ENCODE results near the gene CTRB1. TPM values are rescaled to one million over a fixed set of nuclear protein-coding genes. Genes with fewer than 3 reads are reported as not detected.
"Not testable (repeated sequence)": the region's sequence is repeated elsewhere in the genome, so short reads cannot be mapped to it uniquely, and the experiment has no call there.

Gene CTRB1
- total RNA-seq, 1 donor: not detected

DNA sequence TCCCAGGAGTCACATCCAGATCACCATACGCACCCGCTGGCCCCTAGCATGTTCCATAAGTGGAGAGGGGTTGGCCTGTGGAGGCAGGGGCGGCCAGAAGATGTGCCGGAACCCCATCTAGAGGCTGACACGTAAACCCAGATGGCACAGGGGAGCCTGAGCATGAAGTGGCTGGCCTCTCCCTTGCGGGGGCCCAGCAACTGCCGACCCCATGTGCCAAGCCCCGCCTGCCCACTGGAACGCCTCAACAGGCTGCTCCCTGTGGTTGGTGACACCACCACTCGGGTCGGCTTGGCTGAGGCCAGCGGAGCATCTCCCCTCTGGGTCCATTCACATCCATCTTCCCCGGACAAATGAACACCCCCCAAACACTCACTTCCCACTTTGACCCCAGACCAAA is 23.2 kb downstream of the CTRB1 start:
- Histone ChIP-seq H3K4me1 (ENCODE audit: insufficient read depth, low read length) (peaks cover 60% of the 10 kb centered on the region), H3K27me3 (ENCODE audit: insufficient read depth, low read length) (no peaks in the 10 kb centered on the region), H3K79me2 (ENCODE audit: insufficient read depth, low read length) (peaks cover 96% of the 10 kb centered on the region), H3K27ac (ENCODE audit: low read depth, low read length) (peak overlapping the region; percentile 48), H2AFZ (ENCODE audit: low read length) (no peak overlapping the region), H3K4me3 (ENCODE audit: insufficient read depth, low read length) (no peak overlapping the region), H3K9me3 (ENCODE audit: low read depth, low read length) (no peaks in the 10 kb centered on the region), H3K36me3 (ENCODE audit: insufficient read depth, low read length) (peaks cover 54% of the 10 kb centered on the region), H4K20me1 (ENCODE audit: insufficient read depth, low read length) (peaks cover 35% of the 10 kb centered on the region), H3K4me2 (ENCODE audit: insufficient read depth, low read length) (no peak overlapping the region)
- TF ChIP-seq, protein P1, sequence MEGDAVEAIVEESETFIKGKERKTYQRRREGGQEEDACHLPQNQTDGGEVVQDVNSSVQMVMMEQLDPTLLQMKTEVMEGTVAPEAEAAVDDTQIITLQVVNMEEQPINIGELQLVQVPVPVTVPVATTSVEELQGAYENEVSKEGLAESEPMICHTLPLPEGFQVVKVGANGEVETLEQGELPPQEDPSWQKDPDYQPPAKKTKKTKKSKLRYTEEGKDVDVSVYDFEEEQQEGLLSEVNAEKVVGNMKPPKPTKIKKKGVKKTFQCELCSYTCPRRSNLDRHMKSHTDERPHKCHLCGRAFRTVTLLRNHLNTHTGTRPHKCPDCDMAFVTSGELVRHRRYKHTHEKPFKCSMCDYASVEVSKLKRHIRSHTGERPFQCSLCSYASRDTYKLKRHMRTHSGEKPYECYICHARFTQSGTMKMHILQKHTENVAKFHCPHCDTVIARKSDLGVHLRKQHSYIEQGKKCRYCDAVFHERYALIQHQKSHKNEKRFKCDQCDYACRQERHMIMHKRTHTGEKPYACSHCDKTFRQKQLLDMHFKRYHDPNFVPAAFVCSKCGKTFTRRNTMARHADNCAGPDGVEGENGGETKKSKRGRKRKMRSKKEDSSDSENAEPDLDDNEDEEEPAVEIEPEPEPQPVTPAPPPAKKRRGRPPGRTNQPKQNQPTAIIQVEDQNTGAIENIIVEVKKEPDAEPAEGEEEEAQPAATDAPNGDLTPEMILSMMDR (IDR thresholded peaks at IDR 0.05; ENCODE audit: extremely low read depth, low read depth, low read length): no peak
- no peak for DNase-seq (ENCODE audit: insufficient read length, low spot score, missing footprints)

DNA sequence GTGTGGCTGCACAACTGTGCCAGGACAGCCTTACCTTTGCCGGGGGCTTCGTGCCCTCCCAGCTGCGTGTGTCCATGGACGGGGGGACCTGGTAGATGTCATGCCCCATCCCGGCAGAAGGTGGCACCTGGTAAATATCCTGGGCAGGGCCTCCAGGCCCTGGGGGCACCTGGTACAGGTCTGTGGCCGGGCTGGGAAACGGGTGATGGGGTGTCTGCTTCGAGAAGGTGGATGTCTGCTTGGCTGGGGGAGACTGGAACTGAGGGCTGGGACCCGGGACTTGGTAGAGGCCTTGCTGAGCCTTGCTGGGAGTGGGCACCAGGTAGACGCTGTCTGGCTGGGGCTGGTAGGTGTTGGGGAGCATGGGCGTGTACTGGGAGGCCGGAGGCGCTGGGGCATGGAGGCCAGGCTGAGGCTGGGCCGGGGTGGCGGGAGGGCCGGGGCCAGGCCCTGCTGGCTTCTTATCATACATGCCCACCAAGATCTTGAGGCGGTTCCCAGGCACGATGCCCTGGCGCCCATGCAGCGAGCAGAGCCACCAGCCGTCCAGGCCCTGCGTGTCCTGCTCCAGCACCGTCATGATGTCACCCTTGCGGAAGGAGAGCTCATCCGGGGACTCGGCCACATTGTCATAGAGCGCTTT is 23.8 kb downstream of the CTRB1 start:
- not testable (repeated sequence) for H3K4me2 ChIP-seq (ENCODE audit: insufficient read depth, low read length); H2AFZ ChIP-seq (ENCODE audit: low read length); H3K27me3 ChIP-seq (ENCODE audit: insufficient read depth, low read length); H3K9me3 ChIP-seq (ENCODE audit: low read depth, low read length); DNase-seq (ENCODE audit: insufficient read length, low spot score, missing footprints); H3K4me3 ChIP-seq (ENCODE audit: insufficient read depth, low read length)
- Histone ChIP-seq H3K36me3 (ENCODE audit: insufficient read depth, low read length) (peaks cover 53% of the 10 kb centered on the region), H3K27ac (ENCODE audit: low read depth, low read length) (peak overlapping the region; percentile 99), H3K79me2 (ENCODE audit: insufficient read depth, low read length) (peaks cover 96% of the 10 kb centered on the region), H4K20me1 (ENCODE audit: insufficient read depth, low read length) (peaks cover 35% of the 10 kb centered on the region), H3K4me1 (ENCODE audit: insufficient read depth, low read length) (peaks cover 66% of the 10 kb centered on the region)

DNA sequence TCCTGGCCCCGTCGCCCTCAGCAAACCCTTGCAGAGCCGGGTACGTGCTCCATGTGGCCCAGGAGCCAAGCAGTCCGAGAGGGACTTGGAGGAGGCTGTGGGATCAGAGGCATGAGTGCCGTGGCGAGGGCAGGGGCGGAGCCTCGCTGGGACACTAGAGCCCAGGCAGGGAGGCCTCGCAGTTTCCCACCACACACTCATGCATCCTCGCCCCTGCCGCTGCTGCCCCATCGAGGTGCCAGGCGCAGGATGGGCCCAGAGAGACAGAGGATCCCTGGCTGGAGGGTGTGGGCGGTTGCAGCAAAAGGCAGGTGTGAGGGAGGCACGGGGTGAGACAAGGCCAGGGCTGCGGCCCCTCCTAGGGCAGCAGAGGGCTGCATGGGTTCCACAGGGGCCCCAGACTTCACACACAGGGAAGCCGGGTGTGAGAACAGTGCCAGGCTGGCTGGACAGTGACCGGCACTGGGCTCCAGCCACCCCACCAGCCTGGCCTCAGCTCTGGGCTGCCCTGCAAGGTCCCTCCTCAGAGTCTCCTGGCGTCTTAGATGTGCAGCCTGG is 25.0 kb downstream of the CTRB1 start:
- TF ChIP-seq, protein P1 (IDR thresholded peaks at IDR 0.05; ENCODE audit: extremely low read depth, low read depth, low read length): no peak
- H3K79me2 ChIP-seq (ENCODE audit: insufficient read depth, low read length): peaks cover 96% of the 10 kb centered on the region
- H2AFZ ChIP-seq (ENCODE audit: low read length): no peak overlapping the region
- H3K4me1 ChIP-seq (ENCODE audit: insufficient read depth, low read length): peaks cover 68% of the 10 kb centered on the region
- peak overlapping the region; percentile 99 for H3K27ac ChIP-seq (ENCODE audit: low read depth, low read length)
- no peaks in the 10 kb centered on the region for H3K9me3 ChIP-seq (ENCODE audit: low read depth, low read length)
- H3K4me2 ChIP-seq (ENCODE audit: insufficient read depth, low read length): peak overlapping the region; percentile 72
- H3K27me3 ChIP-seq (ENCODE audit: insufficient read depth, low read length): no peaks in the 10 kb centered on the region
- DNase-seq (ENCODE audit: insufficient read length, low spot score, missing footprints): no peak
- peaks cover 38% of the 10 kb centered on the region for H4K20me1 ChIP-seq (ENCODE audit: insufficient read depth, low read length)
- peaks cover 51% of the 10 kb centered on the region for H3K36me3 ChIP-seq (ENCODE audit: insufficient read depth, low read length)
- peak overlapping the region; percentile 10 for H3K4me3 ChIP-seq (ENCODE audit: insufficient read depth, low read length)

DNA sequence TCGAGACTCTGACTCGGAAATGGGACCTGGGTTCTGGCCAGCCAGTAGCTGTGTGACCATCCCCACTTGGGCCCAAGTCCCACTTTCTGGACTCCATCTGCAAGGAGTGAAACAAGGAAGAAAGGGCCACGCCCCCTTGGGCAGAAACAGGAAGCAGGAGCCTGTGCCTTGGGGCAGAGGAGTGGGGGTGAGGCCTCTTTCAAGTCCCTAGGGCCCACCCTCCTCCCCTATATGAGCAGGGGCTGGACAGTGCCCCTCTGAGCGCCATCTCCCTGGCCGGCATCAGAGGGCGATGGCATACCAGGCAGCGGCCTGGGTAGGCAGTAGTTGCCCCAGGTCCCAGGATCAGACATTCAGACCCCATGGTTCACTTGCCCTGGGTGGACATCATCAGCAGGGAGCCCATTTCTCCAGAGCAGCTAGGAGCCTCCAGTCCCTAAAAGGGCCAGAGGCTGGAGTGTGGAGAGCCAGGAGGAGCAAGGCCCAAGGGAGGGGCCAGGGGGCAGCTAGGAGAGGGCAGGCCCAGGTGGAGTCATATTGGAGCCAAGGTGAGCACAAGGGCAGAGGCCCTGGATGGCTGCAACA is 25.5 kb downstream of the CTRB1 start:
- peak overlapping the region; percentile 99 for H3K27ac ChIP-seq (ENCODE audit: low read depth, low read length)
- H3K27me3 ChIP-seq (ENCODE audit: insufficient read depth, low read length): no peaks in the 10 kb centered on the region
- peaks cover 96% of the 10 kb centered on the region for H3K79me2 ChIP-seq (ENCODE audit: insufficient read depth, low read length)
- H3K36me3 ChIP-seq (ENCODE audit: insufficient read depth, low read length): peaks cover 51% of the 10 kb centered on the region
- H2AFZ ChIP-seq (ENCODE audit: low read length): no peak overlapping the region
- H3K4me1 ChIP-seq (ENCODE audit: insufficient read depth, low read length): peaks cover 68% of the 10 kb centered on the region
- TF ChIP-seq, protein P1 (IDR thresholded peaks at IDR 0.05; ENCODE audit: extremely low read depth, low read depth, low read length): no peak
- peak overlapping the region; percentile 24 for H3K4me3 ChIP-seq (ENCODE audit: insufficient read depth, low read length)
- peak overlapping the region; percentile 72 for H3K4me2 ChIP-seq (ENCODE audit: insufficient read depth, low read length)
- H3K9me3 ChIP-seq (ENCODE audit: low read depth, low read length): no peaks in the 10 kb centered on the region
- peak; percentile 94 for DNase-seq (ENCODE audit: insufficient read length, low spot score, missing footprints)
- peaks cover 44% of the 10 kb centered on the region for H4K20me1 ChIP-seq (ENCODE audit: insufficient read depth, low read length)

Data from osteoblast (primary cell).